GM12878 (cell line): ENCODE data around the gene KIAA0825.

ENCODE experiments used
- EZH2 ChIP-seq: IDR thresholded peaks from 2 replicates; pipeline ENCODE4 v1.6.1; 2012; ENCODE audit warnings: low read depth, mild to moderate bottlenecking, control low read depth, inconsistent platforms, low read length, borderline replicate concordance; ENCODE audit not compliant: control insufficient read depth
- TF ChIP-seq, protein P1 (sequence below): IDR thresholded peaks from 2 replicates; pipeline ENCODE4 v1.6.1; 2012; ENCODE audit warnings: mild to moderate bottlenecking, low read depth, low read length

DNA sequence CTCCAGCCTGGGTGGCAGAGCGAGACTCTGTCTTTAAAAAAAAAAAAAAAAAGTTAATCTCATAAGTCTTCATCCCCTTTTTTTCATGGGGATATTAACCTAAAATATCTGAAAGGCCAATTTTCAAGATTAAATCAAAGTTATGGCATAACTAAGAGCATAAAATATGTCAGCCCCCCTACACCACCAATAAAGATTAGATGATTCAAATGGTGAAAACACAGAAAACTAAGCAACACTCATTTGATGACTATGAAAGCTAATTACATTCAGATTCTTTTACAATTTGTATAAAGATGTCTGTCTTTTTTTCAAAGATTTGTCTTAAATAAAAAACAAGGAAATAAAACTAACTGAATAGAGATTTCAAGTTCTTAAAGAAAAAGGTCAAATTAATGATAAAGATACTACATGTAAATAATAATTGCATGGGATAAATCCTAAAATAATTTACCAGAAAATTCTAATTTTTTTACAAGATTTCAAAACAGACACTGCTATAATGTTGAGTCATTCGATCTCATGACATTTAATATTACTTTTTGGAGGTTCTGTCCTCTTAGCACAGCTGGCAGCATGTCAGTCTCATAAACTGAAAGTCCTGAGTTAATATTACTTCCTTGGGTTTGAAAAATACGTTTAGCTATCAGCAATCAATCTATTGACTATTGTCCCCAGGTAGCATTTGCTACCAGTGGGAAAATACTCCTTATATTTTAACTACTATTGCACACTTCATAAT, 112.9 kb downstream of the KIAA0825 start:
- TF ChIP-seq EZH2 = no peak
- TF ChIP-seq, protein P1, sequence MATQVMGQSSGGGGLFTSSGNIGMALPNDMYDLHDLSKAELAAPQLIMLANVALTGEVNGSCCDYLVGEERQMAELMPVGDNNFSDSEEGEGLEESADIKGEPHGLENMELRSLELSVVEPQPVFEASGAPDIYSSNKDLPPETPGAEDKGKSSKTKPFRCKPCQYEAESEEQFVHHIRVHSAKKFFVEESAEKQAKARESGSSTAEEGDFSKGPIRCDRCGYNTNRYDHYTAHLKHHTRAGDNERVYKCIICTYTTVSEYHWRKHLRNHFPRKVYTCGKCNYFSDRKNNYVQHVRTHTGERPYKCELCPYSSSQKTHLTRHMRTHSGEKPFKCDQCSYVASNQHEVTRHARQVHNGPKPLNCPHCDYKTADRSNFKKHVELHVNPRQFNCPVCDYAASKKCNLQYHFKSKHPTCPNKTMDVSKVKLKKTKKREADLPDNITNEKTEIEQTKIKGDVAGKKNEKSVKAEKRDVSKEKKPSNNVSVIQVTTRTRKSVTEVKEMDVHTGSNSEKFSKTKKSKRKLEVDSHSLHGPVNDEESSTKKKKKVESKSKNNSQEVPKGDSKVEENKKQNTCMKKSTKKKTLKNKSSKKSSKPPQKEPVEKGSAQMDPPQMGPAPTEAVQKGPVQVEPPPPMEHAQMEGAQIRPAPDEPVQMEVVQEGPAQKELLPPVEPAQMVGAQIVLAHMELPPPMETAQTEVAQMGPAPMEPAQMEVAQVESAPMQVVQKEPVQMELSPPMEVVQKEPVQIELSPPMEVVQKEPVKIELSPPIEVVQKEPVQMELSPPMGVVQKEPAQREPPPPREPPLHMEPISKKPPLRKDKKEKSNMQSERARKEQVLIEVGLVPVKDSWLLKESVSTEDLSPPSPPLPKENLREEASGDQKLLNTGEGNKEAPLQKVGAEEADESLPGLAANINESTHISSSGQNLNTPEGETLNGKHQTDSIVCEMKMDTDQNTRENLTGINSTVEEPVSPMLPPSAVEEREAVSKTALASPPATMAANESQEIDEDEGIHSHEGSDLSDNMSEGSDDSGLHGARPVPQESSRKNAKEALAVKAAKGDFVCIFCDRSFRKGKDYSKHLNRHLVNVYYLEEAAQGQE = no peak
